Rectal smooth muscle tissue (tissue), 1 donor: ENCODE measurements around the gene ABCG1.

Experiments used
- H3K27ac ChIP-seq: one replicate; pipeline ENCODE4 v1.7.0; 2013; ENCODE audit warnings: low read depth, low read length, inconsistent platforms
- H3K27me3 ChIP-seq: one replicate; pipeline ENCODE4 v1.7.0; 2013; ENCODE audit warnings: low read length; ENCODE audit not compliant: control insufficient read depth, insufficient read depth
- H3K36me3 ChIP-seq: one replicate; pipeline ENCODE4 v1.7.0; 2013; ENCODE audit warnings: low read length; ENCODE audit not compliant: control insufficient read depth, insufficient read depth
- H3K4me1 ChIP-seq: one replicate; pipeline ENCODE4 v1.7.0; 2013; ENCODE audit warnings: low read length; ENCODE audit not compliant: control insufficient read depth, insufficient read depth
- H3K4me3 ChIP-seq: one replicate; pipeline ENCODE4 v1.7.0; 2013; ENCODE audit warnings: low read length
- H3K9ac ChIP-seq: one replicate; pipeline ENCODE4 v1.7.0; 2013; ENCODE audit warnings: low read length

The ABCG1 gene

GRCh38 chr21:42198929-42199867 lies 19.7 kb upstream of the ABCG1 start:
- Histone ChIP-seq H3K4me1 (no peaks in the 10 kb centered on the region), H3K36me3 (no peaks in the 10 kb centered on the region), H3K27me3 (no peaks in the 10 kb centered on the region), H3K9ac (no peak overlapping the region), H3K27ac (no peak overlapping the region), H3K4me3 (no peak overlapping the region)

GRCh38 chr21:42199868-42200463 lies 19.0 kb upstream of the ABCG1 start:
- Histone ChIP-seq H3K27ac (no peak overlapping the region), H3K9ac (no peak overlapping the region), H3K4me3 (no peak overlapping the region), H3K36me3 (no peaks in the 10 kb centered on the region), H3K4me1 (no peaks in the 10 kb centered on the region), H3K27me3 (no peaks in the 10 kb centered on the region)

- no peaks in the 10 kb centered on the region for H3K36me3 ChIP-seq
- no peak overlapping the region for H3K4me3 ChIP-seq
- H3K27ac ChIP-seq: no peak overlapping the region
Observed at GRCh38 chr21:42200906-42201614, 17.9 kb upstream of the ABCG1 start.

GRCh38 chr21:42201615-42202161 lies 17.3 kb upstream of the ABCG1 start:
- no peak overlapping the region for H3K9ac ChIP-seq
- H3K36me3 ChIP-seq: no peaks in the 10 kb centered on the region
- no peak overlapping the region for H3K4me3 ChIP-seq
- no peaks in the 10 kb centered on the region for H3K27me3 ChIP-seq
- no peak overlapping the region for H3K27ac ChIP-seq
- H3K4me1 ChIP-seq: no peaks in the 10 kb centered on the region

More at GRCh38 chr21:42200906-42201614, 17.9 kb upstream of the ABCG1 start:
- Histone ChIP-seq H3K27me3 (no peaks in the 10 kb centered on the region), H3K9ac (no peak overlapping the region), H3K4me1 (no peaks in the 10 kb centered on the region)

- no peaks in the 10 kb centered on the region for H3K27me3 ChIP-seq
- H3K27ac ChIP-seq: no peak overlapping the region
- H3K4me3 ChIP-seq: no peak overlapping the region
- H3K36me3 ChIP-seq: no peaks in the 10 kb centered on the region
- H3K9ac ChIP-seq: no peak overlapping the region
- H3K4me1 ChIP-seq: no peaks in the 10 kb centered on the region
Observed at GRCh38 chr21:42202321-42202720, 16.6 kb upstream of the ABCG1 start.

GRCh38 chr21:42203321-42203720 lies 15.6 kb upstream of the ABCG1 start:
- no peak overlapping the region for H3K9ac ChIP-seq
- H3K4me1 ChIP-seq: no peaks in the 10 kb centered on the region
- no peaks in the 10 kb centered on the region for H3K36me3 ChIP-seq
- H3K27ac ChIP-seq: no peak overlapping the region
- no peak overlapping the region for H3K4me3 ChIP-seq
- H3K27me3 ChIP-seq: no peaks in the 10 kb centered on the region

GRCh38 chr21:42203936-42204335 lies 15.0 kb upstream of the ABCG1 start:
- Histone ChIP-seq H3K4me1 (no peaks in the 10 kb centered on the region), H3K36me3 (no peaks in the 10 kb centered on the region), H3K4me3 (no peak overlapping the region), H3K27ac (no peak overlapping the region), H3K9ac (no peak overlapping the region), H3K27me3 (no peaks in the 10 kb centered on the region)

- Histone ChIP-seq H3K4me3 (no peak overlapping the region), H3K27me3 (no peaks in the 10 kb centered on the region), H3K9ac (no peak overlapping the region), H3K36me3 (no peaks in the 10 kb centered on the region), H3K27ac (no peak overlapping the region), H3K4me1 (no peaks in the 10 kb centered on the region)
Observed at GRCh38 chr21:42207426-42207825, 11.5 kb upstream of the ABCG1 start.

- H3K27me3 ChIP-seq: no peaks in the 10 kb centered on the region
- H3K9ac ChIP-seq: no peak overlapping the region
- H3K4me3 ChIP-seq: no peak overlapping the region
- H3K4me1 ChIP-seq: no peaks in the 10 kb centered on the region
- no peak overlapping the region for H3K27ac ChIP-seq
- no peaks in the 10 kb centered on the region for H3K36me3 ChIP-seq
Observed at GRCh38 chr21:42208036-42208435, 10.9 kb upstream of the ABCG1 start.

GRCh38 chr21:42208801-42209490 lies 10.0 kb upstream of the ABCG1 start:
- no peaks in the 10 kb centered on the region for H3K27me3 ChIP-seq
- no peak overlapping the region for H3K4me3 ChIP-seq
- H3K27ac ChIP-seq: no peak overlapping the region
- no peaks in the 10 kb centered on the region for H3K4me1 ChIP-seq
- no peaks in the 10 kb centered on the region for H3K36me3 ChIP-seq
- no peak overlapping the region for H3K9ac ChIP-seq

- no peaks in the 10 kb centered on the region for H3K36me3 ChIP-seq
- no peaks in the 10 kb centered on the region for H3K27me3 ChIP-seq
- no peak overlapping the region for H3K27ac ChIP-seq
- no peak overlapping the region for H3K4me3 ChIP-seq
- H3K9ac ChIP-seq: no peak overlapping the region
- H3K4me1 ChIP-seq: no peaks in the 10 kb centered on the region
Observed at GRCh38 chr21:42209801-42210479, 9.0 kb upstream of the ABCG1 start.
